ENCODE results near the gene MPRIP. TPM values are rescaled to one million over a fixed set of nuclear protein-coding genes. Genes with fewer than 3 reads are reported as not detected.
"Not testable (repeated sequence)": the region's sequence is repeated elsewhere in the genome, so short reads cannot be mapped to it uniquely, and the experiment has no call there.

Gene MPRIP
- total RNA-seq, 1 donor from 2014 or later: 345 TPM

DNA sequence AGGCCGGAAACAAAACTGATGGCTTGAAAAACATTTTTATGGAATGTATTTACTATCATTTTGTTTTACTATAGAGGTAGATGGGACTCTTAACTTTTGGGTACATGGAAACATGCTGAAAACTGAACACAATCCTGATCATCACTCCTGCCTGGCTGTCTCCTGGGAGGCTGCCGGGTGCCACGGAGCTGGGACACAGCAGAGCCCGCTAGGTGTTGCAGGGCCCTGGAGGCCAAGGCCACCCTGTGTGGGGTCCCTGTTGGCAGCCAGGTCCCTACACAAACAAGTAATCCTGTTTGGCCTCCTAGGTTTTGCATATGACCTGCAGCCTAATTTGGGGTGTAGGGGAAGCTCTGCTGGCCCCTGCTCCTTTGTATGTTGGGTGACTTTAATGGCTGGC, 146.3 kb downstream of the MPRIP start:
- Mint-ChIP-seq H3K4me3 (ENCODE audit: unreplicated experiment) (no peak overlapping the region), H3K9me3 (ENCODE audit: low read depth) (no peaks in the 10 kb centered on the region), H3K4me1 (ENCODE audit: low read depth) (peaks cover 61% of the 10 kb centered on the region), H3K27ac (ENCODE audit: unreplicated experiment) (no peak overlapping the region), H3K27me3 (ENCODE audit: low read depth) (no peaks in the 10 kb centered on the region), H3K36me3 (ENCODE audit: low read depth) (peaks cover 21% of the 10 kb centered on the region)
- DNase-seq (ENCODE audit: low spot score): peak; percentile 52
- TF ChIP-seq, protein P1, sequence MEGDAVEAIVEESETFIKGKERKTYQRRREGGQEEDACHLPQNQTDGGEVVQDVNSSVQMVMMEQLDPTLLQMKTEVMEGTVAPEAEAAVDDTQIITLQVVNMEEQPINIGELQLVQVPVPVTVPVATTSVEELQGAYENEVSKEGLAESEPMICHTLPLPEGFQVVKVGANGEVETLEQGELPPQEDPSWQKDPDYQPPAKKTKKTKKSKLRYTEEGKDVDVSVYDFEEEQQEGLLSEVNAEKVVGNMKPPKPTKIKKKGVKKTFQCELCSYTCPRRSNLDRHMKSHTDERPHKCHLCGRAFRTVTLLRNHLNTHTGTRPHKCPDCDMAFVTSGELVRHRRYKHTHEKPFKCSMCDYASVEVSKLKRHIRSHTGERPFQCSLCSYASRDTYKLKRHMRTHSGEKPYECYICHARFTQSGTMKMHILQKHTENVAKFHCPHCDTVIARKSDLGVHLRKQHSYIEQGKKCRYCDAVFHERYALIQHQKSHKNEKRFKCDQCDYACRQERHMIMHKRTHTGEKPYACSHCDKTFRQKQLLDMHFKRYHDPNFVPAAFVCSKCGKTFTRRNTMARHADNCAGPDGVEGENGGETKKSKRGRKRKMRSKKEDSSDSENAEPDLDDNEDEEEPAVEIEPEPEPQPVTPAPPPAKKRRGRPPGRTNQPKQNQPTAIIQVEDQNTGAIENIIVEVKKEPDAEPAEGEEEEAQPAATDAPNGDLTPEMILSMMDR (IDR thresholded peaks at IDR 0.05): no peak

DNA sequence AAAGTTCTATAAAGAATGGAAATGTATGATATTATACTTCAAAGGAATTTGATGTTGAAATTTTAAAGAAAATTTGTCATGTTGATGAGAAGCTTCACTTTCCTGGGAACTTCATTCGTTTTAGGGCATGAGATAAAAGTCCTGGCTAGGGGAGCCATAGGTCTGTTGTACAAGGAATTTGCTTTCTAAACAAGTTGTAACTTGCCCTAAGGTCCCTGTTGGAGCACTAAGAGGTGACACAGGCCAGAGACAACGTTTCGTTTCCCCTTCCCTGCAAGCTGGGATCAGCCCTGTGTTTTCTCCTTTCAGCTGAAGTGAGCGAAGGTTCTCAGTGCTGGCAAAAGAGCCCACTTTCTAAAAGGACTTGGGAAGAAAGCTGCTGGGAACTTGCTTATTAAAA, 147.3 kb downstream of the MPRIP start:
- no peak overlapping the region for H3K4me3 Mint-ChIP-seq (ENCODE audit: unreplicated experiment)
- peak overlapping the region; percentile 1 for H3K27ac Mint-ChIP-seq (ENCODE audit: unreplicated experiment)
- H3K9me3 Mint-ChIP-seq (ENCODE audit: low read depth): no peaks in the 10 kb centered on the region
- peaks cover 61% of the 10 kb centered on the region for H3K4me1 Mint-ChIP-seq (ENCODE audit: low read depth)
- H3K36me3 Mint-ChIP-seq (ENCODE audit: low read depth): peaks cover 16% of the 10 kb centered on the region
- no peaks in the 10 kb centered on the region for H3K27me3 Mint-ChIP-seq (ENCODE audit: low read depth)
- DNase-seq (ENCODE audit: low spot score): no peak
- TF ChIP-seq, protein P1 (IDR thresholded peaks at IDR 0.05): no peak

DNA sequence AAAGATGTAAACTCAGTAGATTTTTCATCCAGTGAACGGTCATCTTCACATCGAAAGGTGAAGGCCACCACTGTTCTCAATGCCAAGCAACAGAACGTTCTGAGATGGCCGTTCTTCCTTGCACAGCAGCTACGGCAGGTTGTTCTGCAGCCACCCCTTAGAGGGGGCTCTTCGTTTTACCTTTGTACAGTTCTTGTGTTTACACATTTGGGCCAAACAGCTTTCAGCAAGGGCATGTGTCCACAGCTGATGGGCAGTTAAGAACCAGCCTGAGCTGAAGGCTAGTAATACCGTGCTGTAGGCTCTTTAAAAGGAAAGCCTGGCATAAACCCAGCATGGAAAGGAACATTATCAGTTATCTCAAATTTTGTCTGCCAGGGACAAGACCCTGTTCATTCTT, 147.9 kb downstream of the MPRIP start:
- Mint-ChIP-seq H3K4me3 (ENCODE audit: unreplicated experiment) (no peak overlapping the region), H3K9me3 (ENCODE audit: low read depth) (no peaks in the 10 kb centered on the region), H3K27ac (ENCODE audit: unreplicated experiment) (peak overlapping the region; percentile 76), H3K36me3 (ENCODE audit: low read depth) (peaks cover 12% of the 10 kb centered on the region), H3K4me1 (ENCODE audit: low read depth) (peaks cover 61% of the 10 kb centered on the region), H3K27me3 (ENCODE audit: low read depth) (no peaks in the 10 kb centered on the region)
- TF ChIP-seq, protein P1 (IDR thresholded peaks at IDR 0.05): no peak
- DNase-seq (ENCODE audit: low spot score): no peak

GRCh38 chr17:17191346-17191792, 149.1 kb downstream of the MPRIP start:
- Mint-ChIP-seq H3K27me3 (ENCODE audit: low read depth) (no peaks in the 10 kb centered on the region), H3K9me3 (ENCODE audit: low read depth) (no peaks in the 10 kb centered on the region), H3K4me1 (ENCODE audit: low read depth) (peaks cover 52% of the 10 kb centered on the region), H3K4me3 (ENCODE audit: unreplicated experiment) (peak overlapping the region; percentile 29), H3K36me3 (ENCODE audit: low read depth) (peaks cover 7% of the 10 kb centered on the region), H3K27ac (ENCODE audit: unreplicated experiment) (peak overlapping the region; percentile 76)
- TF ChIP-seq, protein P1 (IDR thresholded peaks at IDR 0.05): no peak
- peak; percentile 73 for DNase-seq (ENCODE audit: low spot score)

GRCh38 chr17:17191961-17192381, 149.7 kb downstream of the MPRIP start:
- Mint-ChIP-seq H3K36me3 (ENCODE audit: low read depth) (peaks cover 7% of the 10 kb centered on the region), H3K9me3 (ENCODE audit: low read depth) (no peaks in the 10 kb centered on the region), H3K4me3 (ENCODE audit: unreplicated experiment) (no peak overlapping the region), H3K27ac (ENCODE audit: unreplicated experiment) (peak overlapping the region; percentile 76), H3K27me3 (ENCODE audit: low read depth) (no peaks in the 10 kb centered on the region), H3K4me1 (ENCODE audit: low read depth) (peaks cover 46% of the 10 kb centered on the region)
- TF ChIP-seq, protein P1 (IDR thresholded peaks at IDR 0.05): no peak
- DNase-seq (ENCODE audit: low spot score): peak; percentile 42

DNA sequence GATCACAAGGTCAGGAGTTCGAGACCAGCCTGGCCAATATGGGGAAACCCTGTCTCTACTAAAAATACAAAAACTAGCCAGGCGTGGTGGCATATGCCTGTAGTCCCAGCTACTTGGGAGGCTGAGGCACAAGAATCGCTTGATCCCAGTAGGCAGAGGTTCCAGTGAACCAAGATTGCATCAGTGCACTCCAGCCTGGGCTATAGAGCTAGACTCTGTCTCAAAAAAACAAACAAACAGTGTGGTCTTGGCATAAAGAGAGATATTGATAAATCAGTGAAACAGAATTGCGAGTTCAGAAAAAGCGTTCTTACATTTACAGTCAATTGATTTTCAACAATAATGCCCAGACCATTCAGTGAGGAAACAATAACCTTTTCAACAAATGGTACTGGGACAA, 153.2 kb downstream of the MPRIP start:
- not testable (repeated sequence) for H3K27me3 Mint-ChIP-seq (ENCODE audit: low read depth); H3K4me3 Mint-ChIP-seq (ENCODE audit: unreplicated experiment); H3K27ac Mint-ChIP-seq (ENCODE audit: unreplicated experiment); H3K9me3 Mint-ChIP-seq (ENCODE audit: low read depth); H3K36me3 Mint-ChIP-seq (ENCODE audit: low read depth); DNase-seq (ENCODE audit: low spot score)
- peaks cover 27% of the 10 kb centered on the region for H3K4me1 Mint-ChIP-seq (ENCODE audit: low read depth)

Data from chondrocyte (in vitro differentiated cells).